GM12878 (cell line): ENCODE results near the gene BDNF. TPM values are rescaled to one million over a fixed set of nuclear protein-coding genes. Genes with fewer than 3 reads are reported as not detected.

Source experiments
- ATAC-seq: fragments of 200-7000 bp; cut with Tn5 transposase; 3 replicates; pipeline ENCODE4 v1.9.1; 2020; ENCODE audit warnings: mild to moderate bottlenecking, moderate library complexity
- BruUV-seq: library from RNA; stranded (reverse); fragments of 400-500 nt; replicated peaks from 2 replicates; lab custom pipeline; 2021; lab: Mats Ljungman, UMichigan
- CTCF ChIA-PET: fragments of 300-600 bp; sonication (Branson Sonifier 250); formaldehyde crosslinking; extraction: SDS; loops from one replicate; lab custom pipeline; 2021; ENCODE audit warnings: inconsistent platforms; lab: Yijun Ruan, JAX
- POLR2A ChIA-PET: fragments of 350-600 bp; formaldehyde crosslinking; extraction: SDS; loops from one replicate; lab custom pipeline; 2021; ENCODE audit warnings: inconsistent platforms; lab: Charles Lee
- RAD21 ChIA-PET: fragments of 300-600 bp; sonication (Branson Sonifier 250); formaldehyde crosslinking; loops from one replicate; lab custom pipeline; 2023; ENCODE audit warnings: antibody characterized with exemption; ENCODE audit not compliant: unreplicated experiment; lab: Charles Lee
- SMC1A ChIA-PET: fragments of 300-600 bp; sonication (Branson Sonifier 250); formaldehyde crosslinking; loops from one replicate; lab custom pipeline; 2023; ENCODE audit not compliant: unreplicated experiment, uncharacterized antibody; lab: Charles Lee
- DNase-seq: peaks from one replicate; pipeline ENCODE4 v3.0.0-alpha.2; 2011; ENCODE audit warnings: low read depth, low spot score
- FAIRE-seq: peaks from 3 replicates; lab custom pipeline; 2011; peaks lifted over from hg19 to GRCh38; lab: Jason Lieb, UNC
- H2AFZ ChIP-seq: 2 replicates; pipeline ENCODE4 v1.6.0; 2011; ENCODE audit warnings: low read depth, low read length, control low read depth; ENCODE audit not compliant: control insufficient read depth
- H3K27ac ChIP-seq: 2 replicates; pipeline ENCODE4 v1.5.1; 2011; ENCODE audit warnings: control low read depth; ENCODE audit not compliant: control insufficient read depth, insufficient read depth
- H3K27me3 ChIP-seq, 2 experiments: replicated peaks in 1 of 2; 2 replicates each; pipeline versions ENCODE4 v1.6.0 to v1.6.1; 2011; ENCODE audit warnings: low read length in 1 of 2; ENCODE audit not compliant: control insufficient read depth in 2 of 2, insufficient read depth in 2 of 2
- H3K36me3 ChIP-seq, 2 experiments: 2 replicates each; pipeline ENCODE4 v1.5.1; 2011; ENCODE audit warnings: low read length in 1 of 2; ENCODE audit not compliant: control insufficient read depth in 2 of 2, insufficient read depth in 2 of 2
- H3K4me1 ChIP-seq: 2 replicates; pipeline ENCODE4 v1.6.1; 2011; ENCODE audit warnings: mild to moderate bottlenecking, low read length, moderate library complexity, mixed read lengths; ENCODE audit not compliant: control insufficient read depth, insufficient read depth
- H3K4me2 ChIP-seq: 2 replicates; pipeline ENCODE4 v1.6.0; 2011; ENCODE audit warnings: control low read depth; ENCODE audit not compliant: control insufficient read depth, insufficient read depth
- H3K4me3 ChIP-seq: fragments of 200-600 bp; sonication (generic); 2 replicates; pipeline ENCODE4 v1.5.1; 2016
- H3K79me2 ChIP-seq: 2 replicates; pipeline ENCODE4 v1.6.0; 2011; ENCODE audit warnings: low read length; ENCODE audit not compliant: control insufficient read depth, insufficient read depth
- H3K9ac ChIP-seq: 2 replicates; pipeline ENCODE4 v1.8.0; 2011; ENCODE audit warnings: low read length, control low read depth, mixed read lengths; ENCODE audit not compliant: control insufficient read depth, insufficient read depth
- H3K9me3 ChIP-seq: replicated peaks from 3 replicates; pipeline ENCODE4 v1.5.1; 2011; ENCODE audit warnings: mild to moderate bottlenecking, low read length; ENCODE audit not compliant: control insufficient read depth, insufficient read depth
- H4K20me1 ChIP-seq: 2 replicates; pipeline ENCODE4 v1.6.0; 2011; ENCODE audit not compliant: control insufficient read depth, insufficient read depth
- BACH1 ChIP-seq: fragments of 450-650 bp; IDR thresholded peaks from 2 replicates; pipeline ENCODE4 v1.6.1; 2017; ENCODE audit warnings: mild to moderate bottlenecking, borderline replicate concordance
- BCL11A ChIP-seq: IDR thresholded peaks from 2 replicates; pipeline ENCODE4 v1.6.1; 2011; ENCODE audit warnings: low read depth, low read length
- CEBPB ChIP-seq, 2 experiments: fragments of 150-350 bp in 1 of 2; IDR thresholded peaks; 2 replicates each; pipeline ENCODE4 v1.6.1; 2012 to 2014; ENCODE audit warnings: low read depth in 2 of 2, low read length in 2 of 2, borderline replicate concordance in 1 of 2, inconsistent platforms in 1 of 2
- CREB1 ChIP-seq: IDR thresholded peaks from 2 replicates; pipeline ENCODE4 v1.6.1; 2012; ENCODE audit warnings: low read depth, mild to moderate bottlenecking, inconsistent platforms
- EED ChIP-seq: sonication (generic); IDR thresholded peaks from 2 replicates; pipeline ENCODE4 v1.6.1; 2016; ENCODE audit warnings: antibody characterized with exemption, low read depth
- NBN ChIP-seq: fragments of 450-650 bp; IDR thresholded peaks from 2 replicates; pipeline ENCODE4 v1.6.1; 2016
- PAX5 ChIP-seq: IDR thresholded peaks from 2 replicates; pipeline ENCODE4 v1.6.1; 2011; ENCODE audit warnings: low read depth, low read length, borderline replicate concordance
- PML ChIP-seq: IDR thresholded peaks from 2 replicates; pipeline ENCODE4 v1.6.1; 2012; ENCODE audit warnings: low read length, inconsistent platforms
- RCOR1 ChIP-seq: conservative IDR thresholded peaks from 2 replicates; pipeline ENCODE4 v1.6.1; 2012; ENCODE audit warnings: low read depth, low read length, improper control_type of control experiment
- TCF7 ChIP-seq: IDR thresholded peaks from 2 replicates; pipeline ENCODE4 v1.6.1; 2014; ENCODE audit warnings: antibody characterized with exemption, borderline replicate concordance
- WRNIP1 ChIP-seq: IDR thresholded peaks from 2 replicates; pipeline ENCODE4 v1.6.1; 2011; ENCODE audit warnings: low read depth, low read length, improper control_type of control experiment, borderline replicate concordance
- ZNF384 ChIP-seq: IDR thresholded peaks from 2 replicates; pipeline ENCODE4 v1.6.1; 2012; ENCODE audit warnings: low read depth, mild to moderate bottlenecking, low read length, improper control_type of control experiment, borderline replicate concordance
- ZZZ3 ChIP-seq: IDR thresholded peaks from 2 replicates; pipeline ENCODE4 v1.6.1; 2011; ENCODE audit warnings: low read depth; ENCODE audit not compliant: control insufficient read depth, insufficient read length
- in situ Hi-C: fragments of 300-500 bp; cut with MboI; formaldehyde crosslinking; loops from 9 replicates; pipeline ENCODE4 v1.14.3; 2018; ENCODE audit warnings: mixed read lengths
- intact Hi-C: fragments of 100-400 bp; cut with micrococcal nuclease; formaldehyde crosslinking; loops from one replicate; pipeline ENCODE4 v1.14.2; 2022; ENCODE audit not compliant: unreplicated experiment
- polyA plus RNA-seq, 11 experiments: library from polyadenylated mRNA; depleted of rRNA in 4 of 11; unstranded in 6 of 11; stranded (reverse) in 5 of 11; fragments of >200 nt; fragmentation: Nextera tagmentation in 4 of 11; fragmentation: Illumina TruSeq in 1 of 11; extraction: Ambion mirVana in 4 of 11; extraction: Trizol in 1 of 11; gene quantifications; 1 replicate in 1 of 11; 2 replicates in 10 of 11; pipeline versions ENCODE4 v1.2.1 to v1.2.3, GENCODE V29; 2011 to 2016; ENCODE audit warnings: inconsistent platforms in 2 of 11, missing spikeins in 2 of 11, low read depth in 1 of 11
- total RNA-seq, 4 experiments: library from RNA; depleted of rRNA in 3 of 4; stranded (reverse); fragments of >200 nt in 3 of 4; fragmentation: Illumina TruSeq in 1 of 4; extraction: Trizol in 1 of 4; gene quantifications; 2 replicates each; pipeline versions ENCODE4 v1.2.1 to v1.2.3, GENCODE V29; 2013 to 2021
- TF ChIP-seq, protein P1 (sequence below): fragments of 450-650 bp; IDR thresholded peaks from 2 replicates; pipeline ENCODE4 v1.6.1; 2017; ENCODE audit warnings: mild to moderate bottlenecking, moderate library complexity
- TF ChIP-seq, protein P2 (sequence below): fragments of 450-650 bp; IDR thresholded peaks from 2 replicates; pipeline ENCODE4 v1.6.1; 2014; ENCODE audit warnings: mild to moderate bottlenecking
- TF ChIP-seq, protein P3 (sequence below): IDR thresholded peaks from 2 replicates; pipeline ENCODE4 v1.6.1; 2012; ENCODE audit warnings: improper control_type of control experiment, low read depth, low read length; ENCODE audit not compliant: insufficient replicate concordance

Gene BDNF
- total and polyA plus RNA-seq, 10 of the 15 experiments (the other 5 are each of a cell fraction or from before 2014, with no cell fraction given) = 0.02 to 0.24 (median 0.06) TPM; not detected in 2

DNA sequence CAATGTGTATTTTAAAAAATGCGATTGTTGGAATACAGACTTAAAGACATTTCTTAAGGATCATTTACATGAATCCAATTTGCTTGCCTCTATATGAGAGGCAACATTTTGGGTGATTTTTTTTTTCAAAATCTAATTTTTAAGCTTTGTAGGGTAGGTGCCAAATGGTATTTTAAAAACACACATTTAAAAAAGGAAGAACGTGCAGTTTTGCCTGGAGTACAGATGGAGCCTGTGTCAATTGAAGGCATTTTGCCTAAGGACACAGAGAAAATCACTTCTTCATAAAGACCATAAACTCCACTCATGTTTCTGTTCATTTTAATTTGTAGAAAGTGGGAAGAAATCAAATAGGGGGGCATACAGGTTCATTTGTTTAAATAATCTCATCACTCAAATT lies 91.3 kb downstream of the BDNF start (continued):
- TF ChIP-seq, protein P1, sequence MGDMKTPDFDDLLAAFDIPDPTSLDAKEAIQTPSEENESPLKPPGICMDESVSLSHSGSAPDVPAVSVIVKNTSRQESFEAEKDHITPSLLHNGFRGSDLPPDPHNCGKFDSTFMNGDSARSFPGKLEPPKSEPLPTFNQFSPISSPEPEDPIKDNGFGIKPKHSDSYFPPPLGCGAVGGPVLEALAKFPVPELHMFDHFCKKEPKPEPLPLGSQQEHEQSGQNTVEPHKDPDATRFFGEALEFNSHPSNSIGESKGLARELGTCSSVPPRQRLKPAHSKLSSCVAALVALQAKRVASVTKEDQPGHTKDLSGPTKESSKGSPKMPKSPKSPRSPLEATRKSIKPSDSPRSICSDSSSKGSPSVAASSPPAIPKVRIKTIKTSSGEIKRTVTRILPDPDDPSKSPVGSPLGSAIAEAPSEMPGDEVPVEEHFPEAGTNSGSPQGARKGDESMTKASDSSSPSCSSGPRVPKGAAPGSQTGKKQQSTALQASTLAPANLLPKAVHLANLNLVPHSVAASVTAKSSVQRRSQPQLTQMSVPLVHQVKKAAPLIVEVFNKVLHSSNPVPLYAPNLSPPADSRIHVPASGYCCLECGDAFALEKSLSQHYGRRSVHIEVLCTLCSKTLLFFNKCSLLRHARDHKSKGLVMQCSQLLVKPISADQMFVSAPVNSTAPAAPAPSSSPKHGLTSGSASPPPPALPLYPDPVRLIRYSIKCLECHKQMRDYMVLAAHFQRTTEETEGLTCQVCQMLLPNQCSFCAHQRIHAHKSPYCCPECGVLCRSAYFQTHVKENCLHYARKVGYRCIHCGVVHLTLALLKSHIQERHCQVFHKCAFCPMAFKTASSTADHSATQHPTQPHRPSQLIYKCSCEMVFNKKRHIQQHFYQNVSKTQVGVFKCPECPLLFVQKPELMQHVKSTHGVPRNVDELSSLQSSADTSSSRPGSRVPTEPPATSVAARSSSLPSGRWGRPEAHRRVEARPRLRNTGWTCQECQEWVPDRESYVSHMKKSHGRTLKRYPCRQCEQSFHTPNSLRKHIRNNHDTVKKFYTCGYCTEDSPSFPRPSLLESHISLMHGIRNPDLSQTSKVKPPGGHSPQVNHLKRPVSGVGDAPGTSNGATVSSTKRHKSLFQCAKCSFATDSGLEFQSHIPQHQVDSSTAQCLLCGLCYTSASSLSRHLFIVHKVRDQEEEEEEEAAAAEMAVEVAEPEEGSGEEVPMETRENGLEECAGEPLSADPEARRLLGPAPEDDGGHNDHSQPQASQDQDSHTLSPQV = no peak
- no peak for TF ChIP-seq CREB1
- no peak for TF ChIP-seq NBN
- no peak for TF ChIP-seq WRNIP1
- TF ChIP-seq ZNF384 = no peak
- TF ChIP-seq RCOR1 = no peak
- TF ChIP-seq PML = no peak

DNA sequence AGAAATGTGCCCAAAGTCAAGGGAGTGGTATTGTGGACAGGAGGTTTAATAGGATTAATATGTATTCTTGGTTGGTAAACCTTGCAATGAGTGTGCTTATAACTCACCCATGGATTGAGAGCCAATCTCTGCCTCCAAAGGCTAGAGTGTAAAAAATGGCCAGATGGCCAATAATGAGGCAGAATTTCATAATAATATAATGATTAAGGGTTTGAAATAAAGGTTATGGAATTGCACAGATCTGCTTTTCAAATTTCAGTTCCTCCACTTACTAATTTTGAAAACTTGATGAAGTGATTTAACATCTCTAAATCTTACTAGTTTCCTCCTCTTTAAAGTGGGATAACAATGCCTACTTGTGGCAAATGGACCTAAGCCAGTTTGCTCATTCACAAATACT lies 94.8 kb downstream of the BDNF start:
- H3K36me3 ChIP-seq = no peaks in the 10 kb centered on the region
- POLR2A ChIA-PET = no interaction called here
- in situ Hi-C loops = no loop called here
- H4K20me1 ChIP-seq = no peaks in the 10 kb centered on the region
- DNase-seq (no peak), FAIRE-seq (no peak), ATAC-seq (no peak)
- no peak overlapping the region for H3K4me2 ChIP-seq
- RAD21 ChIA-PET = no interaction called here
- intact Hi-C loops = no loop called here
- no peaks in the 10 kb centered on the region for H3K79me2 ChIP-seq
- H3K27me3 ChIP-seq = no peaks in the 10 kb centered on the region
- CTCF ChIA-PET = no interaction called here
- no peak overlapping the region for H2AFZ ChIP-seq
- SMC1A ChIA-PET = no interaction called here
- H3K27ac ChIP-seq = no peak overlapping the region
- no peak overlapping the region for H3K4me3 ChIP-seq
- H3K4me1 ChIP-seq = no peaks in the 10 kb centered on the region
- no TSS peak for BruUV-seq
- H3K9me3 ChIP-seq = no peaks in the 10 kb centered on the region
- no peak overlapping the region for H3K9ac ChIP-seq
- TF ChIP-seq, protein P2, sequence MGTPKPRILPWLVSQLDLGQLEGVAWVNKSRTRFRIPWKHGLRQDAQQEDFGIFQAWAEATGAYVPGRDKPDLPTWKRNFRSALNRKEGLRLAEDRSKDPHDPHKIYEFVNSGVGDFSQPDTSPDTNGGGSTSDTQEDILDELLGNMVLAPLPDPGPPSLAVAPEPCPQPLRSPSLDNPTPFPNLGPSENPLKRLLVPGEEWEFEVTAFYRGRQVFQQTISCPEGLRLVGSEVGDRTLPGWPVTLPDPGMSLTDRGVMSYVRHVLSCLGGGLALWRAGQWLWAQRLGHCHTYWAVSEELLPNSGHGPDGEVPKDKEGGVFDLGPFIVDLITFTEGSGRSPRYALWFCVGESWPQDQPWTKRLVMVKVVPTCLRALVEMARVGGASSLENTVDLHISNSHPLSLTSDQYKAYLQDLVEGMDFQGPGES = no peak
- no peak for TF ChIP-seq CEBPB (IDR thresholded peaks at IDR 0.05; ENCODE audit: borderline replicate concordance in 1 of 2, low read depth in 2 of 2, low read length in 2 of 2)
- TF ChIP-seq BCL11A = no peak
- no peak for TF ChIP-seq EED
- no peak for TF ChIP-seq TCF7
- no peak for TF ChIP-seq ZZZ3
- no peak for TF ChIP-seq PAX5
- TF ChIP-seq BACH1 = no peak
- TF ChIP-seq, protein P3, sequence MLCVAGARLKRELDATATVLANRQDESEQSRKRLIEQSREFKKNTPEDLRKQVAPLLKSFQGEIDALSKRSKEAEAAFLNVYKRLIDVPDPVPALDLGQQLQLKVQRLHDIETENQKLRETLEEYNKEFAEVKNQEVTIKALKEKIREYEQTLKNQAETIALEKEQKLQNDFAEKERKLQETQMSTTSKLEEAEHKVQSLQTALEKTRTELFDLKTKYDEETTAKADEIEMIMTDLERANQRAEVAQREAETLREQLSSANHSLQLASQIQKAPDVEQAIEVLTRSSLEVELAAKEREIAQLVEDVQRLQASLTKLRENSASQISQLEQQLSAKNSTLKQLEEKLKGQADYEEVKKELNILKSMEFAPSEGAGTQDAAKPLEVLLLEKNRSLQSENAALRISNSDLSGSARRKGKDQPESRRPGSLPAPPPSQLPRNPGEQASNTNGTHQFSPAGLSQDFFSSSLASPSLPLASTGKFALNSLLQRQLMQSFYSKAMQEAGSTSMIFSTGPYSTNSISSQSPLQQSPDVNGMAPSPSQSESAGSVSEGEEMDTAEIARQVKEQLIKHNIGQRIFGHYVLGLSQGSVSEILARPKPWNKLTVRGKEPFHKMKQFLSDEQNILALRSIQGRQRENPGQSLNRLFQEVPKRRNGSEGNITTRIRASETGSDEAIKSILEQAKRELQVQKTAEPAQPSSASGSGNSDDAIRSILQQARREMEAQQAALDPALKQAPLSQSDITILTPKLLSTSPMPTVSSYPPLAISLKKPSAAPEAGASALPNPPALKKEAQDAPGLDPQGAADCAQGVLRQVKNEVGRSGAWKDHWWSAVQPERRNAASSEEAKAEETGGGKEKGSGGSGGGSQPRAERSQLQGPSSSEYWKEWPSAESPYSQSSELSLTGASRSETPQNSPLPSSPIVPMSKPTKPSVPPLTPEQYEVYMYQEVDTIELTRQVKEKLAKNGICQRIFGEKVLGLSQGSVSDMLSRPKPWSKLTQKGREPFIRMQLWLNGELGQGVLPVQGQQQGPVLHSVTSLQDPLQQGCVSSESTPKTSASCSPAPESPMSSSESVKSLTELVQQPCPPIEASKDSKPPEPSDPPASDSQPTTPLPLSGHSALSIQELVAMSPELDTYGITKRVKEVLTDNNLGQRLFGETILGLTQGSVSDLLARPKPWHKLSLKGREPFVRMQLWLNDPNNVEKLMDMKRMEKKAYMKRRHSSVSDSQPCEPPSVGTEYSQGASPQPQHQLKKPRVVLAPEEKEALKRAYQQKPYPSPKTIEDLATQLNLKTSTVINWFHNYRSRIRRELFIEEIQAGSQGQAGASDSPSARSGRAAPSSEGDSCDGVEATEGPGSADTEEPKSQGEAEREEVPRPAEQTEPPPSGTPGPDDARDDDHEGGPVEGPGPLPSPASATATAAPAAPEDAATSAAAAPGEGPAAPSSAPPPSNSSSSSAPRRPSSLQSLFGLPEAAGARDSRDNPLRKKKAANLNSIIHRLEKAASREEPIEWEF = no peak
